NAMALWA (cell line): ENCODE measurements around the gene TMX2.

Source experiments
- DNase-seq: peaks from one replicate; pipeline ENCODE4 v3.0.0-alpha.2; 2015; ENCODE audit warnings: low spot score

TMX2 gene

DNA sequence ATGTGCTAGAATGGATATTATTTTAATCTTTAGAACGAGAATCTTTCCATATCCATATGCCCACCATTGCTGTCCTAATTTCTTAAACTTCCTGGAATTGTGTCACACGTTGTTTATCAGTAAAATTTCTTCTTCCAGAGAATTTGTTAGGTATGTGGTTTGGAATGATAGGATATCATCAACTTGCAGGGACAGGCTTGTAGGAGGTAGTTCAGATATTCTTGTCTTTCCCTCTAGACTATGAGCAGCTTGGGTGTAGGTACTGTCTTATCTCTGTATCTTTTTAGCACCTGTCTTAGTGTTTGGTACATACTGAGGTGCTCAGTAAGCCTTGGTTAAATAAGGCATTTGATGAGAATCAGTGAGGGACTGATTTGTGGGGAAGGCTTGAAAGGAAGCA, 52.6 kb downstream of the TMX2 start:
- no peak for DNase-seq

DNA sequence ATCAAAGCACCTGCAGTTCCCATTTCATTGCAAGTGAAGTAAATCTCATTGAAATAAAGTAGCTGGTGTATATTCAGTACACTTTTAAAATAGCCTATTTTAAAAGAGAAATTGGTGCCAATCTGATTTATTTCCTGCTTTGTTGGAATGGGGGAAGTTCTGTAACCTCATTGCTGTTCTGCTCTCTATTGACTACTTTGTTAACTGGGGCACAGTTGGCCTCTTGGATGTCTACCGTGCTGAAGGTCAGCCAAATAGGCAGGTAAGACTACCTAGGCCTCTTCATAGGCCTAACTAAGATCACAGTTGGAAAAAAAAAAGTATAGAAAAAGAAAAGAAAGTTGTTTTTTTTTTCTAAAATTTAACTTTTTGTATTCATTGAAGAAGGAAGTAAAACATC, 58.4 kb downstream of the TMX2 start:
- DNase-seq, result no peak

DNA sequence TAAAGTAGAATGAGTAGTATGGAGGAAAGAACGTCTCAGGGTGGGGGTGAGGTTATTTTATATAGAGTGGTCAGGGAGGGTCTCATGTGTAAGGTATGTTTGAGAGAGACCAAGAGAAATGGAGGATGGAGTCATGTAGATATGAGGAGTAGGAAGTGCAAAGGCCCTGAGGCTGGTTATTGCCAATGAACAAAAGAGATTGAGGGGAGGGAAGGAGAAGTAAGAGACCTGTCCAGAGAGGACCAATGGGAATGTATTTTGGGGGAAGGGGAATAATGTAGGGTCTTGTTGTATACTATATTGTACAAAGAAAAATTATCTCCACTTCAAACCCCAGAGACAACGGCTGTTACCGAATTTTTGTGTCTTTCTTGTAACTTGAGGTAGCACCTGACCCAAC, 59.0 kb downstream of the TMX2 start:
- DNase-seq, result no peak

DNA sequence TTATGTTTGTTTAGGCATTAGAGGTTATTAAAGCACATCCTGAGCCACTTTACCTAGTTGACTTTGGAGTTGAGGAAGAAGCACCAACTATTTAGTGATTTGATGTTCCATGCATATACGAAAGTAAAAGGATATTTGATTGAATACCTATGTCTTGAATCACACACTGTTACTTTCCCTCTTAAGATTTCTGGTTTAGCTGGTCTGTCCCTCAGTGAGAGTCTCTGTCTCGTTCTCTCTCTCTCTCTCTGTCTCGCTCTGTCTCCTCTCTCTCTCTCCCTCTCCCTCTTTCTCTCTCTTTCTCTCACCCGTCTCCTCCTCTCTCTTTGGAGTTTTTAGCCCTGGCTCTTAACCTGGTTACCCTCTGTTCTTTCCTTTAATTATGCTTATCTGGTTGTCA, 60.2 kb downstream of the TMX2 start:
- DNase-seq, result no peak

DNA sequence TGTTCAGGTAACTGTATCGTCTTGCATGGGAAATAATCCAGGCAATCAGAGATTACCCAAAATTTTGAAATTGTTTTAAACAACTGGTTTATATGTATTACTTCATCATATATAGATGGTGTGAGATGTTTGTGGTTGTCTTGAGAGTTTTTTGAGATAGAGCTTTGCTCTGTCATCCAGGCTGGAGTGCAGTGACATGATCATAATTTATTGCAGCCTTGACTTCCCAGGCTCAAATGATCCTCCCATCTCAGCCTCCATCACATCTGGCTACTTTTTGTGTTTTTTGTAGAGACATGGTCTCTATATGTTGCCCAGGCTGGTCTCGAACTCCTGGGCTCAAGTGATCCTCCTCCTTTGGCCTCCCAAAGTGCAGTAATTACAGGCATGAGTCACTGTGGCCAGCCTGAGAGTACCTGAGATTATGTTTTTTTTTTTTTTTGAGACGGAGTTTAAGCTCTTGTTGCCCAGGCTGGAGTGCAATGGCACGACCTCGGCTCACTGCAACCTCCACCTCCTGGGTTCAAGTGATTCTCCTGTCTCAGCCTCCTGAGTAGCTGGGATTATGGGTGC, 60.7 kb downstream of the TMX2 start:
- DNase-seq, result no peak

DNA sequence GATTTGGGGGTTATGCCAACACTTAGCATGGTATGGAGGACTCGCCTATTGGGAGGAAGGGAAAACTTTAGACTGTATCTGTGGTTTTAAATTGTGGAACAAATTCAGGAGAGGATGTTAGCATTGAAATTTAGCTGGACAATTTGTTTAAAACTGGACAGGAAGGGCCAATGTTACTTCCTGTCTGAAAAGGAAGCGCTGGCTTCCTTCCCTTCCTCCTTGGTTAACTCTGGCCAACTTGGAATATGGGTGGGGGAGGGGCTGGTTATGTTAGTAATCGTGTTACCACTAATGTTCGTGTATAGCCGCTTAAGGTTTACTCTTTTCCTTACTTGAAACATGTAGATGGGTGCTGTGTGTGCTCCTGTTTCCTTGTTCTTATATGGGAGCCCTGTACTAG, 63.1 kb downstream of the TMX2 start:
- no peak for DNase-seq

DNA sequence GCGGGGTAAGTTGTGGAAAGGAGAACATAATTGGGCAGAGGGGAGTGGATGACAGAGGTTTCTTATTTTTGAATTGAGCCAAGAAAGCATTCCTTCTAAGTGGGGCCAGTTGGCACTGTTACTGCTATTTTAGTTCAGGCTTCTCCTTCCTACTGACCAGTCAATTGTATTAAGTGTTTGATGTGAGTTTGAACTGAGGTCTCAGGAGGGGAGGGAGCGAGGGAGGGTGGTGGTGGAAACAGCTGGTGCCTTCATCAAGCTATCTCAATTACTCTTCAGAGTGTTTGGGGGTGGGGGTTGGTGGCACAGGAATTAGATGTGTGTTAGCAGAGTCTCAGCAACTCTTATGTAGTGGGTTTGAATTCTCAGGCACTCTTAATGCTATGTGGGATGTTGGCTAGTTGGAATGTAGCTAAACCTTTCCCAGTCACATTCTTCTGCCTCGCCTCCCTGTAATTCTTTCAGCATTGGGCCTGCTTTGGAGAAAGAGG, 63.7 kb downstream of the TMX2 start:
- DNase-seq, result no peak

DNA sequence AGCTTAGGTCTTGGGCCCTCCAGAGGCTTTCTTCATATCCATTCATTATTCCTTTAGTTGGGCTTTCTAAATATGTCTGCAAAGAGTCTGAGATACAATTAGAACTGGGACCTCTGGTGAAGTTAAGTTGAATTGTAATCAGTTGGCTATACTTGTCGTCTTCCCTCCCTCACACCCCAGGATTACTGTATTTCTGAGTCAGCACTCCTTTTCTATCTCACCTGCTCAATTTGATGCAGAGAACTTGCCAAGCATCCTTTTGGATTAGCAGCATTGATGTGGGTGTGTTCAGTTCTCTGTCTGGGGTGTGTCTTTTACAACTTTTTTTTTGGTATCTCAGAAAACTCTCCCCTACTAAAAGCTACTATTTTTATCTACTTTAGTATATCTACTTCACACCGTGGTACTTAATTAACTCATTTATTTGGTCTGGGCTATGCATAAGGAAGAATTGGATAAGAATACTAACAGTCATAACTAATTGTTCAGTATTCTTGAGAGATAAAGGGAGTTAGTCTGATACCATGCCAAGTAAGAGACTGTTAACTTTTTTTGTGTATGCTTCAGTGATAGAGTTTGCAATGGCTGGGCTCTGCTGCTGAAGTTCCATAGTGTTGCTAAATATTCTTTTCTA, 64.3 kb downstream of the TMX2 start:
- DNase-seq, result no peak

DNA sequence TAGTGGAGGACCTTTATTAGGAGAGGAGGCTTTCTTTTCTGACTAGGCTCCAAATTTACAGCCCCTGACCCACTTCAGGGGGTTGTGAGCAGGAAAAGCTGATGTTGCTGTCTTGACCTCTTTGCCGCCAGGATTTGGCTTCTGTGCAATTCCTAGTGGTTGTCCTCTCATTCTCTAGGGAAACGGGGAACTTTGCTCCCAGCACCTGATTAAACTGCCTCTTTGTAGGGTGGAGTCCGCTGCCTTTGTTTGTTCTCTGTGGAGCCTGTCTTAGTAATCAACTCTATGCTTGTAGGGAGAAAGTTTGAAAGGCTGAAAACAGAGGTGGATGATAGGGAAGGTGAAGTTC, 65.5 kb downstream of the TMX2 start:
- no peak for DNase-seq

DNA sequence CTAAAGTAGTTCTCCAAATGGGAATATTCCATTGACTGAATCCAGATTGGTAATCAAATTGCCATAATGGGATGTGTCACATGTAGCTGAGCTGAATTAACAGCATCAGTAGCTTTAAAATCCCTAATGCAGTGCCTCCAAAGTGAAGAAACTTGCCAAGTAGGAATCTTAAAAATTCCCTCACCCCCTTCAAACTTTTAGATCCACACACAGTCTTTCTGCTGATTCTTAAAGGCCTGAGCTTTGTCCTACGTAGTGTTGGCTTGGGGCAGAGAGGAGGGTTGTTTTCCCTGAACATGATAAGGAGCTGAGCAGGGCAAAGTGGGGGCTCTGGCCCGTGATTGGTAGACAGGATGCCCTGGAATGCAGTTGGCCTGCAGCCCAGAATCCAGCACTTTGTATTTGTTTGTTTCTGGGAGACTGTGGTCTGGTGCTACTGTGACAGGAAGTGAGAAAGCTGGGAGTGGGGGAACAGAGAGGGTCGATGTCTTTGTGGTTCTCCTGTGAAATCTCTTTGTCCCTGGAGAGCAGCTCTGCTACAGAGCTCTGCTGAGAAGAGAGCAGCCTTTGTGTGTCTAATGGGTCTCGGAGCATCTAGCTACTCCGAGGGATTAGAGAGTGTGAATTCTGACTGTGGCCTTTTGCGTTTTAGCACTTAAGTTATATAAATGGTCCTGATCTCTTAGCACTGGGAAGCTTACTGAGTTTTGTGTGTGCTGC, 66.1 kb downstream of the TMX2 start:
- no peak for DNase-seq

DNA sequence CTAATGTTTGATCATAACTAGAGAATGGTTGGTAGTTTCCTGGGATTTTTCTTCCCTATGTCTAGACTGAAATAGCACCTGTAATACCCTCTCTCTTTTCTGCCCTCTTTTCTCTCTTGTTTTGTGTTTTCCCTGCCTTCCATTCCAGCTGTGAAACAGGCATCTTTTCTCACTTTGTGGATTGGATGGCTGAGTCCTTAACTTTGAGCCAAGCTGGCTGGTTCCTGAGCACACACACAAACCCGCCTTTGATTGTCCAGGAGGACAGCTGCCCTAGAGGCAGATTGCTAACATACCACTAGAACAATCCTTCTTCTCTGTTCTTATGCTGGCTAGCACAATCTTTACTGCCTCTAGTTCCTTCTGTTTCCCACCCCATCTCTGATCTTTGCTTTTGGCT, 66.9 kb downstream of the TMX2 start:
- DNase-seq, result no peak

DNA sequence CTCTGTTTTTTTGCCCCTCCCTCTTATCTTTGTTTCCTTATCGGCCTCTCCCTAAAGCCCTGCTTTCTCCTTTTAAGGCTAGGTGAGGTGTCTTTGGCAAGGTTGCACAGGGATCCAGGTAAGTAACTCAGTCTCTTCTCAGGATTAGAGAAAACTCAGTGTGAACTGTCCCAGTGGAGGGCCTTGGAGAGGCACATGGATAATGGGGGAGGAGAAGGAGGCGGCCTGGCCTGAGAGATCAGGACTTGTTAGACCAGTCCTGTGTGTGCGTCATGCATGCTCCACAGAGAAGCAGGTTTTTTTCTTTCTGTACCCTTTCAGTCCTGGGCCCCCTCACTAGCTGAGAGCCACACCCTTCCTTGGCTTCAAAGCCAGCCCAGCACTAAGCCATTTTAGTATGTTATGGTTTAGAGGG, 69.1 kb downstream of the TMX2 start:
- no peak for DNase-seq

DNA sequence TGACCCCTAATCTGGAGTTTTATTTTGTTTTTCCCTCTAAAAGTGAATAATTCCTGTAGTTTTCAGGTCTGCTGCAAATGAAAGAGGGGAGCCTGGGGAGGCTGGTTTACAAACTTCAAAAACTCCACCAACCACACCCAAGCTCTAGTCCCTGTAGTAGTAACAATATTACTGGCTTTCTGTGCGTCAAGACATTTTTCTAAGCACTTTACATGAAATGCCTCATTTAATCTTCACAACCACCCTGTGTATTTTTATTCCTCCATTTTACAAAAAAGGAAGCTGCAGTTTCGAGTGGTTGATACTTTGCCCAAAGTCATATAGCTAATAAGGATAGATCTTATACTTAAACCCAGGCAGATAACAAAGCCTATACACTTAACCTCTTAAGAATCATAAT, 72.7 kb downstream of the TMX2 start:
- no peak for DNase-seq

DNA sequence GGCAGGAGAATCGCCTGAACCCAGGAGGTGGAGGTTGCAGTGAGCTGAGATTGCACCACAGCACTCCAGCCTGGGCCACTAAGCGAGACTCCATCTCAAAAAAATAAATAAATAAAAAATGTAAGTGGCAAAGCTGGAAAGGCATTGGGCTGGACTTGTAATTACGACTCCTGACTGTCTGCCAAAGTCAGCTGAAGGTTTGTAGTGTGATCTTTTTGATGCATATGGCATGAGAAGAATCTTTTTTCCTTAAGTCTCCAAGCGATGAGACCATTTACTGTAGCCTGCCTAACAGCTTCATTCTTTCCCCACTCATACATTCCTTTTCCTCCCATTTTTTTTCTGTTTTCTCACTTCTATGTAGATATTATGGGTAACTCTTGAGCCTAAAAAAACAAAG, 74.0 kb downstream of the TMX2 start:
- DNase-seq, result no peak

DNA sequence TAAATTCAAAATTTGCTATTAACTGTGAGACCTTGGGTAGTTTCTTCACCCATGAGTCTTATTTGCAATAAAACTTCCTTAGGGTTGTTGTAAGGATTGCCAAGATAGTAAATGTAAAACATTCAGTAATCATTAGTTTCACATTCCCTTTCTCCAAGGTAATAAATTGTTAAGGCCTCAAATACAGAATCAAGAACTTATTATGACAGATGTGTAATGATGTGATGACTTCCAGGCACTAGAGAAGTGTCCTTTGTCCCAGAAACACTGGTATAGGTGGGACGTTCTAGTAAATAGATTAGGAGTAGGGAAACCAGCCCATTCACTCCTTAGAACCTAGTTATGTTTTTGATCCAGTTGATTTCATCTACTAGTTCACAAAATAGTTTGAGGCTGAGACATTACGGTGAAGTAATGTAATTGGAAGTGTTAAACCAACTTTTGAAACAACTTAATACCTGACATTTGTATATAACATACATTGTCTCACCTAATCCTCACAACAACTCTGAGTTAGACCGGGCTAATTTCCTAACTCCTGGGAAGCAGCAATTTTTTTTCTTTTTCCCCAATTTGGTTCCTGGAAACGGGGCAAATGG, 74.7 kb downstream of the TMX2 start:
- DNase-seq, result no peak

DNA sequence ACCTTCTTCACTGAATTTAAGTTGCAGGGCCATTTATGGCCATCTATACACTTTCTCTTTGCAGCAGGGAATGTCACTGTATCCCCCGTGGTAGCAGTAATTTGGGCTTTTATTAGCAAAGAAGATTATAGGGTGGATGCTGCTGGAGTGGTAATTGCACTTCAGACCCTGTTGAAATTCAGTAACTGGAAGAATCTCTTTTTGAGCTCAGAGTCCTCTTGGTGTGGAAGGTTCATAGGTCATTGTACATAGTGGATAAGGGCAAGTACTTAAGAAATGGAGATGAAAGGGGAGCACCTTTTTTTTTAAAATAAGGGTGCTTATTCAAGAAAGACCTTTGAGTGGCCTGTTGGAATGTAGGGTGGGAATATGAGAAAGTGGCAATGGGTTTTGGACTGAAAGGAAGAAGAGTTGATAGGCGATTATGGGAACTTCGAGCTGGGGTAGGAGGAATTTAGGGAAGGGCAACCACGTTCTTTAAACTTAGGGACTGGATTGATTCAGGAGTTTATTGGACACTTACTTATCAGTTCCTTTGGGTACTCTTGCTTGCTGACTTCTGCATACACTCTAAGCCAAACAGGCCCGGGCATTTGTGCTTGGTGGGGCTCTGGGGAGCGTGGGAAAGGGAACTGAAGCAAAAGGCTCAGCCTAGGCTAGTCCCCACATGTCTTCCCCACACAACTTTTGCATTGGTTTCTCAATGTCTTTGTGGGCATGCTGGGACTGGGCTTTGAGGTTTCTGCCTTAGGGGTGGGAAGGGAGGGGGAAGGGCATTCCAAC, 75.7 kb downstream of the TMX2 start:
- DNase-seq, result no peak

DNA sequence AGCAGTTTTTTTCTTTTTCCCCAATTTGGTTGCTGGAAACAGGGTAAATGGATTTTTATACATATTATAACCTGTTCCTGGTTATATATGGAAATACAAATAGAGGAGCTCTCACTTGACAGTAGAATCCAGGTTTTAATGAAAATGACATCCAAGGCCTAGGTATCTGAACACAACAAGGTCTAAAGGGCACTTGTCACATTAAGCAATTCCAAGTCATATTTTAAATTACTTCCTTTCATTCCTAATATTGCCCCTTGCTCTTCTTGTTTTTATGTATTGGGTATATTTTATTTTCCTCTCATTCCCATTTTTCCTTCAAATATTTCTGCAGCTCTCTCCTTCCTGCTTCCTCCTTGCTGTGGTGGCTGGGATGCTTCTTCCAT, 76.3 kb downstream of the TMX2 start:
- DNase-seq, result no peak
